Measurements from ENCODE around the gene ADGB.

ADGB gene

GRCh38 chr6:146634022-146634421 lies 35.2 kb downstream of the ADGB start:
- DNase-seq (ENCODE audit: low read depth): no peak

GRCh38 chr6:146635165-146635564 lies 36.4 kb downstream of the ADGB start:
- DNase-seq (ENCODE audit: low read depth): no peak

- no peak for DNase-seq (ENCODE audit: low read depth)
Measured at GRCh38 chr6:146636481-146636880, 37.7 kb downstream of the ADGB start.

GRCh38 chr6:146642921-146643320 lies 44.1 kb downstream of the ADGB start:
- DNase-seq (ENCODE audit: low read depth): no peak

- peak; percentile 11 for DNase-seq (ENCODE audit: low read depth)
Measured at GRCh38 chr6:146650799-146651481, 52.2 kb downstream of the ADGB start.

GRCh38 chr6:146651482-146651863 lies 52.7 kb downstream of the ADGB start:
- no peak for DNase-seq (ENCODE audit: low read depth)

- no peak for DNase-seq (ENCODE audit: low read depth)
Measured at GRCh38 chr6:146657432-146657831, 58.7 kb downstream of the ADGB start.

GRCh38 chr6:146664871-146665360 lies 66.1 kb downstream of the ADGB start:
- no peak for DNase-seq (ENCODE audit: low read depth)

- no peak for DNase-seq (ENCODE audit: low read depth)
Measured at GRCh38 chr6:146666909-146667308, 68.1 kb downstream of the ADGB start.

GRCh38 chr6:146670161-146670560 lies 71.4 kb downstream of the ADGB start:
- no peak for DNase-seq (ENCODE audit: low read depth)

- DNase-seq (ENCODE audit: low read depth): no peak
Measured at GRCh38 chr6:146673069-146673468, 74.3 kb downstream of the ADGB start.

- DNase-seq (ENCODE audit: low read depth): no peak
Measured at GRCh38 chr6:146679386-146679785, 80.6 kb downstream of the ADGB start.

- DNase-seq (ENCODE audit: low read depth): no peak
Measured at GRCh38 chr6:146682919-146683318, 84.1 kb downstream of the ADGB start.

- no peak for DNase-seq (ENCODE audit: low read depth)
Measured at GRCh38 chr6:146689806-146690205, 91.0 kb downstream of the ADGB start.

GRCh38 chr6:146693342-146693741 lies 94.6 kb downstream of the ADGB start:
- DNase-seq (ENCODE audit: low read depth): no peak

GRCh38 chr6:146697921-146698320 lies 99.1 kb downstream of the ADGB start:
- no peak for DNase-seq (ENCODE audit: low read depth)

- peak; percentile 34 for DNase-seq (ENCODE audit: low read depth)
Measured at GRCh38 chr6:146700078-146700686, 101.4 kb downstream of the ADGB start.

GRCh38 chr6:146701632-146702031 lies 102.9 kb downstream of the ADGB start:
- DNase-seq (ENCODE audit: low read depth): no peak

- DNase-seq (ENCODE audit: low read depth): no peak
Measured at GRCh38 chr6:146709036-146709622, 110.4 kb downstream of the ADGB start.

- no peak for DNase-seq (ENCODE audit: low read depth)
Measured at GRCh38 chr6:146719387-146719786, 120.6 kb downstream of the ADGB start.

GRCh38 chr6:146739696-146740095 lies 140.9 kb downstream of the ADGB start:
- no peak for DNase-seq (ENCODE audit: low read depth)

- DNase-seq (ENCODE audit: low read depth): no peak
Measured at GRCh38 chr6:146741609-146742008, 142.8 kb downstream of the ADGB start.

- no peak for DNase-seq (ENCODE audit: low read depth)
Measured at GRCh38 chr6:146753306-146753705, 154.5 kb downstream of the ADGB start.

Data from GM04503 (cell line).